GM10266 (cell line): ENCODE results near the gene PEX16.

Experiments used
- DNase-seq: peaks from one replicate; pipeline ENCODE4 v3.0.0; 2012; ENCODE audit errors: extremely low spot score
- CTCF ChIP-seq: IDR thresholded peaks from 2 replicates; pipeline ENCODE4 v1.5.1; 2012; ENCODE audit warnings: mild to moderate bottlenecking, low read depth; ENCODE audit not compliant: control insufficient read depth, insufficient read depth; ENCODE audit errors: missing control alignments

The PEX16 gene

GRCh38 chr11:45947885-45948284, 30.2 kb upstream of the PEX16 start:
- DNase-seq: no peak
- TF ChIP-seq CTCF: no peak

- no peak for TF ChIP-seq CTCF
- no peak for DNase-seq
Measured at GRCh38 chr11:45945397-45945999, 27.8 kb upstream of the PEX16 start.

- TF ChIP-seq CTCF: no peak
- no peak for DNase-seq
Measured at GRCh38 chr11:45942381-45942780, 24.7 kb upstream of the PEX16 start.

- DNase-seq: no peak
- no peak for TF ChIP-seq CTCF
Measured at GRCh38 chr11:45941285-45941684, 23.6 kb upstream of the PEX16 start.

- no peak for TF ChIP-seq CTCF
- no peak for DNase-seq
Measured at GRCh38 chr11:45939836-45940235, 22.2 kb upstream of the PEX16 start.

GRCh38 chr11:45937916-45938315, 20.2 kb upstream of the PEX16 start:
- no peak for DNase-seq
- no peak for TF ChIP-seq CTCF

GRCh38 chr11:45936511-45937054, 18.9 kb upstream of the PEX16 start:
- no peak for DNase-seq
- TF ChIP-seq CTCF: no peak
